Activated B cell treated with CpG ODN at 0.5 μM for 24 hours (primary cell): ENCODE results near the gene CD2AP. TPM values are rescaled to one million over a fixed set of nuclear protein-coding genes. Genes with fewer than 3 reads are reported as not detected.

ENCODE experiments used
- ATAC-seq: fragments of 200-7000 bp; cut with Tn5 transposase; one replicate; pipeline ENCODE4 v1.10.0; 2021; ENCODE audit warnings: low read depth, mild to moderate bottlenecking, moderate library complexity
- CTCF ChIA-PET: fragments of 350-600 bp; sonication (Branson Sonifier 250); formaldehyde crosslinking; loops from one replicate; lab custom pipeline; 2021; ENCODE audit warnings: antibody characterized with exemption; lab: Charles Lee
- POLR2A ChIA-PET: fragments of 350-600 bp; sonication (Branson Sonifier 250); formaldehyde crosslinking; loops from one replicate; lab custom pipeline; 2021; ENCODE audit warnings: antibody characterized with exemption; lab: Charles Lee
- DNase-seq: peaks from one replicate; pipeline ENCODE4 v3.0.0; 2022
- H3K27ac Mint-ChIP-seq: one replicate; pipeline ENCODE4 v1.8.0; 2020; ENCODE audit warnings: mixed read lengths
- H3K27me3 Mint-ChIP-seq: one replicate; pipeline ENCODE4 v1.8.0; 2021; ENCODE audit warnings: mixed read lengths
- H3K36me3 Mint-ChIP-seq: one replicate; pipeline ENCODE4 v1.8.0; 2021; ENCODE audit warnings: low read depth, mixed read lengths
- H3K4me1 Mint-ChIP-seq: one replicate; pipeline ENCODE4 v1.8.0; 2021; ENCODE audit warnings: mixed read lengths
- H3K4me3 Mint-ChIP-seq: one replicate; pipeline ENCODE4 v1.8.0; 2020; ENCODE audit warnings: mild to moderate bottlenecking, mixed read lengths
- H3K9me3 Mint-ChIP-seq: one replicate; pipeline ENCODE4 v1.8.0; 2020; ENCODE audit warnings: mixed read lengths
- CTCF ChIP-seq: fragments of 200-600 bp; IDR thresholded peaks from one replicate; pipeline ENCODE4 v1.8.0; 2022; ENCODE audit warnings: antibody characterized with exemption, mild to moderate bottlenecking
- intact Hi-C: fragments of 100-400 bp; cut with micrococcal nuclease; formaldehyde crosslinking; loops from one replicate; pipeline ENCODE4 v1.15.1; 2024
- total RNA-seq: library from RNA; stranded (reverse); gene quantifications from 2 replicates; pipeline ENCODE4 v1.2.3, GENCODE V29; 2022

CD2AP gene
- total RNA-seq, 1 donor from 2014 or later = 34.1 TPM

- Mint-ChIP-seq H3K27me3 (peaks cover 26% of the 10 kb centered on the region), H3K36me3 (no peaks in the 10 kb centered on the region), H3K27ac (no peak overlapping the region), H3K4me3 (no peak overlapping the region), H3K4me1 (no peaks in the 10 kb centered on the region), H3K9me3 (no peaks in the 10 kb centered on the region)
- intact Hi-C loops = no loop called here
- POLR2A ChIA-PET = no interaction called here
- DNase-seq = no peak
- ATAC-seq = no peak
- CTCF ChIA-PET = no interaction called here
- TF ChIP-seq CTCF = no peak
Measured at GRCh38 chr6:47663462-47664216, 186.1 kb downstream of the CD2AP start.

DNA sequence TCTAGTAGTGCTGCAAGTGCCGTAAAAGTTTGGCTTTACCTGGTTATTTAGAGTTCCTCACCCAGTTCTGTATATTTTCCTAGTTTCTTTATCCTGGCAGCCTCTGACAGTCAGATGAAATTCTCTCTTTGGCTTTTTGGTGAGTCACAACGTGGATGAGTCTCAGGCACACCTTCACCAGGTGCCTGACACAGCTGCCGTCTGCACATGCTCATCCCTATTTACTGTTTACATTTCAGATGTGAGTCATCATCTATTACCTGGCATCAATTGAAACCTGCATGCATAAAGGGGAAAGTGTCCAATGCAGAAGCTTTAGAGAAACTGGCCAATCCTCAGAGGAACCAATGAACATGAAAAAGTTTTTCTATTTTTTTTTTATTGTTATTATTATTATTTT lies 187.5 kb downstream of the CD2AP start:
- Mint-ChIP-seq H3K4me1 (no peaks in the 10 kb centered on the region), H3K27me3 (peaks cover 32% of the 10 kb centered on the region), H3K27ac (no peak overlapping the region), H3K36me3 (no peaks in the 10 kb centered on the region), H3K4me3 (no peak overlapping the region), H3K9me3 (no peaks in the 10 kb centered on the region)
- no peak for ATAC-seq
- ChIA-PET CTCF (no interaction called here), POLR2A (no interaction called here)
- DNase-seq = no peak
- intact Hi-C loops = no loop called here
- TF ChIP-seq CTCF = no peak

DNA sequence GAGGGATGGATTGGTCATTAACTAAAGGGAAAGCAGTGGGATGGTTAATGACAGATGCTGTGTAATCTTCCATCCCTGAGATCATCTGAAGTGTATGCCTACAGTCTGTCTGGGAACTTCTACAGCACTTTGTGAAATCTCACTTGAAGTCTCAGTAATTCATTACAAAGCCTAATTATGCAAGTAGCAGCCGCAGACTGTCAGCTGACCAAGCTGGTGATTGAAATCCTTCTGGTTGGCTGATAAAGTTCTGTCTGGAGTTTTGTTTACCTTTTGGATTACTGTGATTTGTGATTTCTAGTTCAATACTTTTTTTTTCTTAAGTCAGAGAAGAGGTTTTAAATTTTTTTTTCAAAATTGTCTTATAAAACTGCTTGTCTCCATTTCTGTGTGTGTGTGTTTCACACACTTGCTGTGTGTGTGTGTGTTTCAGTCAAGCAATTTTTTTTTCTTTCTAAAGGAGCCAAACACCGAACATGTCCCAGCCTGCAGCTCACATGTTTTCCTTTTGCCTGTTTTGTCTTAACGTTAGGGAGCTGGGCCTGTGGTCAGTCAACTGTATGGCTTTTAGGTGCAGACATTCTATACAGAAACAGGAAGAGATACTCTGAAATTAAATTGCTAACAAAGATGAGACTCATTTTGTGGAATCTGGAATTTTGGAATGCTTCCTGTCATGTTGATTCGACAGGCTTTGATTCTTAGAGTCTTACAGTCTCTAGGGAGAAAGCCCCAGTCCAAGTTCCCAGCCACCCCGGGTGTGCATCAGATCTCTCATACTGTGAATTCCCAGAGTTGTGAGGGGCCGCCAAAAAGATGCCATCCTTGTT lies 192.3 kb downstream of the CD2AP start:
- POLR2A ChIA-PET = no interaction called here
- intact Hi-C loops = no loop called here
- peaks cover 31% of the 10 kb centered on the region for H3K27me3 Mint-ChIP-seq
- no peak for TF ChIP-seq CTCF
- H3K27ac Mint-ChIP-seq = no peak overlapping the region
- H3K9me3 Mint-ChIP-seq = no peaks in the 10 kb centered on the region
- no peak overlapping the region for H3K4me3 Mint-ChIP-seq
- CTCF ChIA-PET = no interaction called here
- no peaks in the 10 kb centered on the region for H3K36me3 Mint-ChIP-seq
- no peaks in the 10 kb centered on the region for H3K4me1 Mint-ChIP-seq
- no peak for DNase-seq
- no peak for ATAC-seq

GRCh38 chr6:47670851-47671250 lies 193.3 kb downstream of the CD2AP start:
- DNase-seq (no peak), ATAC-seq (no peak)
- H3K4me1 Mint-ChIP-seq = no peaks in the 10 kb centered on the region
- peaks cover 27% of the 10 kb centered on the region for H3K27me3 Mint-ChIP-seq
- H3K27ac Mint-ChIP-seq = no peak overlapping the region
- intact Hi-C loops = no loop called here
- no peaks in the 10 kb centered on the region for H3K36me3 Mint-ChIP-seq
- no peak for TF ChIP-seq CTCF
- POLR2A ChIA-PET = no interaction called here
- no peaks in the 10 kb centered on the region for H3K9me3 Mint-ChIP-seq
- H3K4me3 Mint-ChIP-seq = no peak overlapping the region
- CTCF ChIA-PET = no interaction called here

GRCh38 chr6:47671777-47672176 lies 194.2 kb downstream of the CD2AP start:
- peaks cover 21% of the 10 kb centered on the region for H3K27me3 Mint-ChIP-seq
- intact Hi-C loops = no loop called here
- H3K27ac Mint-ChIP-seq = no peak overlapping the region
- H3K4me3 Mint-ChIP-seq = no peak overlapping the region
- no peaks in the 10 kb centered on the region for H3K36me3 Mint-ChIP-seq
- POLR2A ChIA-PET = no interaction called here
- no peaks in the 10 kb centered on the region for H3K4me1 Mint-ChIP-seq
- no peak for DNase-seq
- no peak for TF ChIP-seq CTCF
- no peaks in the 10 kb centered on the region for H3K9me3 Mint-ChIP-seq
- no peak for ATAC-seq
- CTCF ChIA-PET = no interaction called here
